ENCODE results near the gene DCDC2B.

Gene DCDC2B

GRCh38 chr1:32201011-32201855 lies 7.7 kb upstream of the DCDC2B start:
- no peak for FAIRE-seq
- TF ChIP-seq, protein P1, sequence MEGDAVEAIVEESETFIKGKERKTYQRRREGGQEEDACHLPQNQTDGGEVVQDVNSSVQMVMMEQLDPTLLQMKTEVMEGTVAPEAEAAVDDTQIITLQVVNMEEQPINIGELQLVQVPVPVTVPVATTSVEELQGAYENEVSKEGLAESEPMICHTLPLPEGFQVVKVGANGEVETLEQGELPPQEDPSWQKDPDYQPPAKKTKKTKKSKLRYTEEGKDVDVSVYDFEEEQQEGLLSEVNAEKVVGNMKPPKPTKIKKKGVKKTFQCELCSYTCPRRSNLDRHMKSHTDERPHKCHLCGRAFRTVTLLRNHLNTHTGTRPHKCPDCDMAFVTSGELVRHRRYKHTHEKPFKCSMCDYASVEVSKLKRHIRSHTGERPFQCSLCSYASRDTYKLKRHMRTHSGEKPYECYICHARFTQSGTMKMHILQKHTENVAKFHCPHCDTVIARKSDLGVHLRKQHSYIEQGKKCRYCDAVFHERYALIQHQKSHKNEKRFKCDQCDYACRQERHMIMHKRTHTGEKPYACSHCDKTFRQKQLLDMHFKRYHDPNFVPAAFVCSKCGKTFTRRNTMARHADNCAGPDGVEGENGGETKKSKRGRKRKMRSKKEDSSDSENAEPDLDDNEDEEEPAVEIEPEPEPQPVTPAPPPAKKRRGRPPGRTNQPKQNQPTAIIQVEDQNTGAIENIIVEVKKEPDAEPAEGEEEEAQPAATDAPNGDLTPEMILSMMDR (IDR thresholded peaks at IDR 0.05; ENCODE audit: insufficient read depth, missing control alignments), result no peak
- DNase-seq (ENCODE audit: insufficient read length, low spot score), result no peak

GRCh38 chr1:32204943-32205361 lies 3.9 kb upstream of the DCDC2B start:
- no peak for FAIRE-seq
- TF ChIP-seq, protein P1 (IDR thresholded peaks at IDR 0.05; ENCODE audit: insufficient read depth, missing control alignments), result no peak

GRCh38 chr1:32205401-32206370 lies 3.2 kb upstream of the DCDC2B start, which contains the start of gene IQCC:
TSS of gene IQCC (plus strand) at chr1:32205671. CDS start at chr1:32205682, 11 bp downstream.
- FAIRE-seq (no peak), DNase-seq (ENCODE audit: insufficient read length, low spot score) (peak; percentile 94)
- TF ChIP-seq, protein P1 (IDR thresholded peaks at IDR 0.05; ENCODE audit: insufficient read depth, missing control alignments), result no peak

More at GRCh38 chr1:32204943-32205361, 3.9 kb upstream of the DCDC2B start:
- DNase-seq (ENCODE audit: insufficient read length, low spot score), result no peak

DNA sequence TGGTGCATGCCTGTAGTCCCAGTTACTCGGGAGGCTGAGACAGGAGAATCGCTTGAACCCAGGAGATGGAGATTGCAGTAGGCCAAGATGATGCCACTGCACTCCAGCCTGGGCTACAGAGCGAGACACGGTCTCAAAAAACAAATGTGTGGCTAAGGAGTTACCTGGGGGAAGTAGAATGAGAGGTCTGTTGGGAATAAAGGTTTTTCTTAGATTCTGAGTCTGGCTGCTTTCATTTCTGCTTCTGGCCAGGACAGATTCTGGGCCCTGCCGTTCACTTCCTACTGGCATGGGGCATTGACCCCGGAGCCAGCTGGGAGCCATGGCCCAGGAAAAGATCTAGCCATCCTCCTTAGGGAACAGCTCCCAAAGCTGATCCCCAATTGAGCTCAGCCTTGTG lies 420 bp upstream of the DCDC2B start:
- no peak for FAIRE-seq
- DNase-seq (ENCODE audit: insufficient read length, low spot score), result no peak
- TF ChIP-seq, protein P1 (IDR thresholded peaks at IDR 0.05; ENCODE audit: insufficient read depth, missing control alignments), result no peak

GRCh38 chr1:32215629-32216480 lies 7.0 kb downstream of the DCDC2B start:
- TF ChIP-seq, protein P1 (IDR thresholded peaks at IDR 0.05; ENCODE audit: insufficient read depth, missing control alignments), result peak; percentile 74
- FAIRE-seq (no peak), DNase-seq (ENCODE audit: insufficient read length, low spot score) (peak; percentile 50)

DNA sequence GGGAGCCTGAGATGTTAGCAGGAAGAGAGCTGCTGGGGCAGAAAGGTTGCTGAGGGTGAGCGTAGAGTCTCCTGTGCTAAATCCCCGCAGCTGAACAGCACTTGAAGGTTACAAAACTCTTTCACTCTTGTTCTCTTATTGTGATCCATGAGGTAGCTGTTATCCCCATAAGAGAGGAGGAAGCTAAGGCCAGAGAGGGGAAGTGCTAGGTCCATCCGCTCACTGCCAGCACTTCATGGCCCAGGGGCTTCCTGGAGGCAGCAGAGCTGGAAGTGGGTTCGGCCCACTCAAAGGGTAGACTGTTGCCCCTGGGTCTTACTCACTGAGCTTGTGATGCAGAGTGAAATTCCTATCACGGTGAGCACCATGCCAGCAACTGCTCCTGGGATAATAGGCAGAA lies 7.7 kb downstream of the DCDC2B start:
- FAIRE-seq (no peak), DNase-seq (ENCODE audit: insufficient read length, low spot score) (no peak)
- TF ChIP-seq, protein P1 (IDR thresholded peaks at IDR 0.05; ENCODE audit: insufficient read depth, missing control alignments), result no peak

Measured in D721Med (cell line).